DMS114 treated with DMSO at 0.1 percent for 48 hours (cell line): Measurements from ENCODE around the gene ZNF668.

Experiments used
- DNase-seq: peaks from one replicate; lab custom pipeline; 2025; ENCODE audit not compliant: unreplicated experiment; lab: John Stamatoyannopoulos, UW

Gene ZNF668

DNA sequence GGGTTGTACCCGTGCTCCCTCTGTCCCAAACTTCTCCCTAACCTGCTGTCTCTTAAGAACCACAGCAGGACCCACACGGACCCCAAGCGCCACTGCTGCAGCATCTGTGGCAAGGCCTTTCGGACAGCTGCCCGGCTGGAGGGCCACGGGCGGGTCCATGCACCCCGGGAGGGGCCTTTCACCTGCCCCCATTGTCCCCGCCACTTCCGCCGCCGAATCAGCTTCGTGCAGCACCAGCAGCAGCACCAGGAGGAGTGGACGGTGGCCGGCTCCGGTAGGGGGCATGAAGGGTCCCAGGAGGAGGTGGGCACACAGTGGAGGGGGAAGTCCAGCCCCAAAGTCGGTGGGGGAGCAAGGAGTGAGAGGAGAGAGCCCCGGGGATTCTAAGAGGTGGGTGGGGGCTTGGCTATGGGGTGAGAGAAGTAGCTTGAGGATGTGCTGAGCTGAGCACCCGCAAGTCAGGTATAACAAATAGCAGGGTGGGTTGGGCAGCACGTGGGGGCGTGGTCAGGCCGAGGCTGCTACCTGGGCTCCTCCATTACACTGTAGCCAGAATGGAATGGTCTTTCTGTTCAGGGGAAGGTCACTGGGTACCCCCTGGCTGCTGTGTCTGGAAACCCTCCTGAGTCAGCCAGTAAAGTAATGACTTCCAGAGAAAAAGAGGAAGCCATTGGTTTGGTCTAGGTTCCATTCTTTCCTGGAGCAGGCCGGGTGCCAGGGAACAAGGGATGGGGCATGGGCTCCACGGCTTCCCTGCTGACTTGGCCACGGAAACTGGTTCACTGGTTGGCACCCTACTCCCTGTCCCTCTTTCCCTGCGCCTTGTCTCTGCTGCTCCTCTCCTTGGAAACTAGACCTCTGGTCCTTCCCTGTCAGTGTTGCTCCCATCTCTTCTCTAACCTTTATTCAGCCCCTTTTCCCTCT is 7.7 kb upstream of the ZNF668 start:
- no peak for DNase-seq

GRCh38 chr16:31080756-31081419 is 6.8 kb upstream of the ZNF668 start:
- no peak for DNase-seq

DNA sequence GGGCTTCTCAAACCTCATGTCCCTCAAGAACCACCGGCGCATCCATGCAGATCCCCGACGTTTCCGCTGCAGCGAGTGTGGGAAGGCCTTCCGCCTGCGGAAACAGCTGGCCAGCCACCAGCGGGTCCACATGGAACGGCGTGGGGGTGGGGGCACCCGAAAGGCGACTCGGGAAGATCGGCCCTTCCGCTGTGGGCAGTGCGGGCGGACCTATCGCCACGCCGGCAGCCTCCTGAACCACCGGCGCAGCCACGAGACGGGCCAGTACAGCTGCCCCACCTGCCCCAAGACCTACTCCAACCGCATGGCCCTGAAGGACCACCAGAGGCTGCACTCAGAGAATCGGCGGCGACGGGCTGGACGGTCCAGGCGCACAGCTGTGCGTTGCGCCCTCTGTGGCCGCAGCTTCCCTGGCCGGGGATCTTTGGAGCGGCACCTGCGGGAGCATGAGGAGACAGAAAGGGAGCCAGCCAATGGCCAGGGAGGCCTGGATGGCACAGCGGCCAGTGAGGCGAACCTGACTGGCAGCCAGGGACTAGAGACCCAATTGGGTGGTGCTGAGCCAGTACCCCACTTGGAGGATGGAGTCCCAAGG is 6.1 kb upstream of the ZNF668 start:
- no peak for DNase-seq

DNA sequence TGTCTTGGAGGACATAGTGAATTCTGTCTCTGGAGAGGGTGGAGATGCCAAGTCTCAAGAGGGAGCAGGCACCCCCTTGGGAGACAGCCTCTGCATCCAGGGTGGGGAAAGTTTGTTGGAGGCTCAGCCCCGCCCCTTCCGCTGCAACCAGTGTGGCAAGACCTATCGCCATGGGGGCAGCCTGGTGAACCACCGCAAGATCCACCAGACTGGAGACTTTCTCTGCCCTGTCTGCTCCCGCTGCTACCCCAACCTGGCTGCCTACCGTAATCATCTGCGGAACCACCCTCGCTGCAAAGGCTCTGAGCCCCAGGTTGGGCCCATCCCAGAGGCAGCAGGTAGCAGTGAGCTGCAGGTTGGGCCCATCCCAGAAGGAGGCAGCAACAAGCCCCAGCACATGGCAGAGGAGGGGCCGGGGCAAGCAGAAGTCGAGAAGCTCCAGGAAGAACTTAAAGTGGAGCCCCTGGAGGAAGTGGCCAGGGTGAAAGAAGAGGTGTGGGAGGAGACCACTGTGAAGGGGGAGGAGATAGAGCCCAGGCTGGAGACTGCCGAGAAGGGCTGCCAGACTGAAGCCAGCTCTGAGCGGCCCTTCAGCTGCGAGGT is 5.4 kb upstream of the ZNF668 start:
- DNase-seq = no peak

DNA sequence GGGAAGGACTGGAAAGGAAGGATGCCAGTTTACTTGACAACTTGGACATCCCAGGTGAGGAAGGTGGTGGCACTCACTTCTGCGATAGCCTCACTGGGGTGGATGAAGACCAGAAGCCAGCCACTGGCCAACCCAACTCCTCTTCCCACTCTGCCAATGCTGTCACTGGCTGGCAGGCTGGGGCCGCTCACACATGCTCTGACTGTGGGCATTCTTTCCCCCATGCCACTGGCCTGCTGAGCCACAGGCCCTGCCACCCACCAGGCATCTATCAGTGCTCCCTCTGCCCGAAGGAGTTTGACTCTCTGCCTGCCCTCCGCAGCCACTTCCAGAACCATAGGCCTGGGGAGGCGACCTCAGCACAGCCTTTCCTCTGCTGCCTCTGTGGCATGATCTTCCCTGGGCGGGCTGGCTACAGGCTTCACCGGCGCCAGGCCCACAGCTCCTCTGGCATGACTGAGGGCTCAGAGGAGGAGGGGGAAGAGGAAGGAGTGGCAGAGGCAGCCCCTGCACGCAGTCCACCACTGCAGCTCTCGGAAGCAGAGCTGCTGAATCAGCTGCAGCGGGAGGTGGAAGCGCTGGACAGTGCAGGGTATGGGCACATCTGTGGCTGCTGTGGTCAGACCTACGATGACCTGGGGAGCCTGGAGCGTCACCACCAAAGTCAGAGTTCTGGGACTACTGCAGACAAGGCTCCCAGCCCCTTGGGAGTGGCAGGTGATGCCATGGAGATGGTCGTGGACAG is 4.7 kb upstream of the ZNF668 start:
- no peak for DNase-seq

DNA sequence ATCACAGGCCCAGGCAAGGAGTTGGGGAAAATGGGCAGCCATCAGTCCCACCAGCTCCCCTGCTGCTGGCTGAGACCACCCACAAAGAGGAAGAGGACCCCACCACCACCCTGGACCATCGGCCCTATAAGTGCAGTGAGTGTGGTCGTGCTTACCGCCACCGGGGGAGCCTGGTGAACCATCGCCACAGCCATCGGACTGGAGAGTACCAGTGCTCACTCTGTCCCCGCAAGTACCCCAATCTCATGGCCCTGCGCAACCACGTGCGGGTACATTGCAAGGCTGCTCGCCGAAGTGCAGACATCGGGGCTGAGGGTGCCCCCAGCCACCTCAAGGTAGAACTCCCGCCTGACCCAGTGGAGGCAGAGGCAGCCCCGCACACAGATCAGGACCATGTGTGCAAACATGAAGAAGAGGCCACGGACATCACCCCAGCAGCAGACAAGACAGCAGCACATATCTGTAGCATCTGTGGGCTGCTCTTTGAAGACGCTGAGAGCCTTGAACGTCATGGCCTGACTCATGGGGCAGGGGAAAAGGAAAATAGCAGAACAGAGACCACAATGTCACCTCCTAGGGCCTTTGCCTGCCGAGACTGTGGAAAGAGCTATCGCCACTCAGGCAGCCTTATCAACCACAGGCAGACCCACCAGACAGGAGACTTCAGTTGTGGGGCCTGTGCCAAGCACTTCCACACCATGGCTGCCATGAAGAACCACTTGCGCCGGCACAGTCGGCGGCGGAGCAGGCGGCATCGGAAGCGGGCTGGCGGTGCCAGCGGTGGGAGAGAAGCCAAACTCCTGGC is 3.8 kb upstream of the ZNF668 start:
- no peak for DNase-seq

GRCh38 chr16:31077024-31077423 is 3.0 kb upstream of the ZNF668 start:
- DNase-seq = no peak

DNA sequence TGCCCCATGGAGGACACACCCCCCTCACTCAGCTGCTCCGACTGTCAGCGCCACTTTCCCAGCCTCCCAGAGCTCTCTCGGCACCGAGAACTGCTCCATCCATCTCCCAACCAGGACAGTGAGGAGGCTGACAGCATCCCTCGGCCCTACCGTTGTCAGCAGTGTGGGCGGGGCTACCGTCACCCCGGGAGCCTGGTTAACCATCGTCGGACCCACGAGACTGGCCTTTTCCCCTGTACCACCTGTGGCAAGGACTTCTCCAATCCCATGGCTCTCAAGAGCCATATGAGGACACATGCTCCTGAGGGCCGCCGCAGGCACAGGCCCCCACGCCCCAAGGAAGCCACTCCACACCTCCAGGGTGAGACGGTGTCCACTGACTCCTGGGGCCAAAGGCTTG is 2.3 kb upstream of the ZNF668 start:
- DNase-seq = no peak

- DNase-seq = no peak
These were observed 759 bp upstream of the ZNF668 start for GRCh38 chr16:31074814-31075183.

DNA sequence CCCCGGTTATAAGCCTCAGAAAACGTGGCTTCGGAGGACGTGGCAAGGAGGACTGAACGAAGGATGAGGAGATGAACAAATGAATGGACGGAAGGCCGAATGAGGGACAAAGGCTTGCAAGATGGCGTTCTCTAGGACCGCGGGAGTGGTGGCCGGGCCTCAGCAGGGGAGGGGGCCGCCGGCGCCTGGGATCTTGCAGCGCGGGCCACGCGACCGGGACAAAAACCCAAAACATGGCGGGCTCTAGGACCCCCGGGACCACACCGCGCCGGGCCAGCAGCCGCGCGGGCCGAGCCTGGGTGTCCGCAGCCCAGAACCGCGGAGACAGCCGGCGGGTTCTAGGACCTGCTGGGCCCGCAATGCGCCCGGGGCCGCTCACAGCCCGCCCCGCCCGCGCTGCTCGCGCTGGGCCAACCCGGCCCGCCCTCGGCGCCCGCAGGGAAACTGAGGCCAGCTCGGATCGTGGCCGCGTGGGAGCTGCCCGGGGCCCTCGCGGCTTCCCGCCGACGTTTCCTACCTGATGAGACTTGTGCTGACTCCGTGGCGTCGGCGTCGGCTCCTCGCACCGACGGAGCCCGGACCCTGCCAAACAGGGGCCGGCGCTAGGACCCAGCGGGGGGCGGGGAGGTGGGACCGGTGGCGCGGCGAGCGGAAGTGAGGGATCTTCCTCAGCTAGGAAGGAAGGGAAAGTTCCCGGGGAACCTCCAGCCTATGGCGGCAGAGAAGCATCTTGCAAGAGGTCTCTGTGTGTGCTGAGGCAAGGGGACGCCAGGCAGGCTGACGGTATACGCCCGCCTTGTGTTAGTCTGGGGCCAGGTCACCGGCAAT is 684 bp downstream of the ZNF668 start:
- DNase-seq = peak; percentile 73

- no peak for DNase-seq
These were observed 1.4 kb downstream of the ZNF668 start for GRCh38 chr16:31072540-31073141.

- DNase-seq = peak; percentile 13
These were observed 2.2 kb downstream of the ZNF668 start for GRCh38 chr16:31071861-31072260.

GRCh38 chr16:31067342-31067741 is 6.7 kb downstream of the ZNF668 start:
- DNase-seq = no peak

- DNase-seq = no peak
These were observed 9.1 kb downstream of the ZNF668 start for GRCh38 chr16:31064882-31065461.

DNA sequence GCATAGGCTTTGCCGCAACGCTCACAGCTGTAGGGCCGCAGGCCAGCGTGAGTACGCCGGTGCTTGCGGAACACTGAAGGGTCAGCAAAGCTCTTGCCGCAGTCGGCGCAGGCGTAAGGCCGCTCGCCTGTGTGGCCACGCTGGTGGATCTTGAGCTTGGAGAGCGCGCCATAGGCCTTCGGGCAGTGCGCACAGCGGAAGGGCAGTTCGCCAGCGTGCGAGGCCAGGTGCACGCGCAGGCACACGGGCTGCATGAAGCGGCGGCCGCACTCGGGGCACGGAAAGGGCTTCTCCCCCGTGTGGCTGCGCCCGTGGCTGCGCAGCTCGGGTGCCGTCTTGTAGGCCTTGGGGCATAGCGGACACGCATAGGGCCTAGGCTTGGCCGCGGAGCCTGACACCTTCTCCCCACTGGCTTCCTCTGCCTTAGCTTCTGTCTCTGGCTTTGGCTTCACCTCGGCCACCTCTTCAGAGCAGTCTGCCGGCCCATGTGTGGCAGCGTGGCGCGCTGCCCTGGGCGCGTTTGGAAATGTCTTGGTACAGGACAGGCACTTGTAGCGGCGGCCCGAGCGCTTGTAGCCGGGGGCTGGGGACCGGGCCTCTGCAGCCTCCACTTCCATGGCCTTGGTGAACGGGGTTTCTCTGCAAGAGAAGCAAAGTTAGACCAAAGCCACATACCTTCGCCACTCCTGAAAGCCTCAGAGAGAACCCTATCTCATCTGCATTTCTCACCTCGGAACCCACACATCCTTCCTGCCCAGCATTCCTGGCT is 10.0 kb downstream of the ZNF668 start:
- DNase-seq = no peak

GRCh38 chr16:31063495-31063842 is 10.6 kb downstream of the ZNF668 start:
- no peak for DNase-seq

DNA sequence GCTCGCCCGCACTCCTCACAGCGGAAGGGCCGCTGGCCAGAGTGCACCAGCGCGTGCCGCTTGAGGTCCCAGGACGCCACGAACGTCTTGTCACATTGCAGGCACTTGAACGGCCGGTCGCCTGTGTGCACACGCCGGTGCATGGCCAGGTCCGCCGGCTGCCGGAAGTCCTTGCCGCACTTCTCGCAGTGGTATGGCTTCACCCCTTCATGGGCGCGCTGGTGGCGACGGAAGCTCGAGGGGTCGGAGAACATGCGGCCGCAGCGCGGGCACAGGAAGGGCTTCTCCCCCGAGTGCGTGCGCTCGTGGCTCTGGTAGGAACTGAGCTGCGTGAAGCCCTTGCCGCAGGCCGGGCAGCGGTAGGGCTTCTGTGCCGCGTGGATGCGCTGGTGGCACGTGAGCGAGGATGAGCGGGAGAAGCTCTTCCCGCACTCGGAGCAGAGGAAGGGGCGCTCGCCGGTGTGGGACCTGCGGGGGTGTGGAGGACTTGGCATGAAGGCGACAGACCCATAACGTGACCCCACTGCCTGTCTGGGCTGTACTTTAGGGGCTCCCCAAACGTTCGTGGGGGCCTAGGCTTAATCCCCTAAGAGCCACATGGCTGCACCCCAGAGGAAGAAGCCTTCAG is 12.1 kb downstream of the ZNF668 start:
- no peak for DNase-seq
